Transverse colon (tissue), 4 donors: ENCODE data around the gene PTGER1. TPM values are rescaled to one million over a fixed set of nuclear protein-coding genes. Genes with fewer than 3 reads are reported as not detected.
"Not testable (repeated sequence)": the region's sequence is repeated elsewhere in the genome, so short reads cannot be mapped to it uniquely, and the experiment has no call there.

Experiments
- DNase-seq: peaks from one replicate; pipeline ENCODE4 v3.0.0-alpha.2; 2019
- H3K27ac ChIP-seq, 4 donors: fragments of 200-600 bp; sonication (generic); 2 replicates each; pipeline ENCODE4 v1.5.1; 2016 to 2018; ENCODE audit warnings: inconsistent platforms in 4 of 4
- H3K27me3 ChIP-seq: fragments of 200-600 bp; sonication (generic); 2 replicates; pipeline ENCODE4 v1.5.1; 2017; ENCODE audit warnings: inconsistent platforms
- H3K36me3 ChIP-seq, 4 donors: fragments of 200-600 bp; sonication (generic); 2 replicates each; pipeline ENCODE4 v1.5.1; 2017 to 2019; ENCODE audit warnings: inconsistent platforms in 4 of 4
- H3K4me1 ChIP-seq, 4 donors: fragments of 200-600 bp; sonication (generic); 2 replicates each; pipeline ENCODE4 v1.5.1; 2017 to 2020; ENCODE audit warnings: inconsistent platforms in 4 of 4
- H3K4me3 ChIP-seq, 4 donors: fragments of 200-600 bp; sonication (generic); 1 replicate in 1 of 4; 2 replicates in 3 of 4; pipeline versions ENCODE4 v1.5.1 to v1.6.1; 2017 to 2019; ENCODE audit warnings: inconsistent platforms in 4 of 4
- H3K9me3 ChIP-seq, 2 donors: fragments of 200-600 bp; sonication (generic); 2 replicates each; pipeline ENCODE4 v1.5.1; 2017 to 2019; ENCODE audit warnings: inconsistent platforms in 2 of 2
- EP300 ChIP-seq: sonication (generic); formaldehyde crosslinking; IDR thresholded peaks from one replicate; pipeline ENCODE4 v1.6.1; 2017; ENCODE audit warnings: antibody characterized with exemption, low read depth
- POLR2A ChIP-seq: fragments of 450-650 bp; IDR thresholded peaks from one replicate; pipeline ENCODE4 v1.6.1; 2016; ENCODE audit warnings: antibody characterized with exemption, mild to moderate bottlenecking, moderate library complexity
- POLR2AphosphoS5 ChIP-seq, 3 donors: sonication (generic); formaldehyde crosslinking; IDR thresholded peaks; one replicate each; pipeline ENCODE4 v1.6.1; 2016; ENCODE audit warnings: antibody characterized with exemption in 3 of 3
- WGBS, 2 donors: methylation state at CpG; one replicate each; pipeline ENCODE4 v1.1.5; 2018; ENCODE audit warnings: low coverage in 1 of 2; 5-methylcytosine and 5-hydroxymethylcytosine counted together
- in situ Hi-C, 4 donors: fragments of 200-750 bp; cut with MboI; loops; one replicate each; pipeline versions ENCODE4 v1.15.0 to v1.15.1; 2017; ENCODE audit warnings: low sequenced_read_pairs in 3 of 4, low pct_ligation_motif_present in 1 of 4, low pct_unique_long_range_greater_than_20kb in 1 of 4
- intact Hi-C: fragments of 100-400 bp; cut with DNase I; formaldehyde crosslinking; loops from one replicate; pipeline ENCODE4 v1.15.1; 2023; ENCODE audit warnings: low total_unique reads
- total RNA-seq, 4 donors: library from RNA; depleted of rRNA; stranded (reverse); fragments of >200 nt; gene quantifications; one replicate each; pipeline ENCODE4 v1.1.0, GENCODE V29; 2016
- TF ChIP-seq, protein P1 (sequence below), 5 experiments: fragments of 200-600 bp in 3 of 5; fragments of 450-650 bp in 2 of 5; sonication (generic) in 3 of 5; IDR thresholded peaks; 1 replicate in 2 of 5; 2 replicates in 3 of 5; pipeline ENCODE4 v1.5.1; 2016 to 2017; ENCODE audit warnings: antibody characterized with exemption in 5 of 5, inconsistent platforms in 3 of 5, mild to moderate bottlenecking in 2 of 5, moderate library complexity in 1 of 5

Gene PTGER1
- total RNA-seq, 4 donors from 2014 or later = 1.1 to 1.2 TPM; not detected in 2

GRCh38 chr19:14507704-14508542 lies 32.8 kb upstream of the PTGER1 start:
- H3K4me3 ChIP-seq = no peak overlapping the region
- in situ Hi-C loops (no loop called here), intact Hi-C loops (no loop called here)
- H3K36me3 ChIP-seq = no peaks in the 10 kb centered on the region
- H3K4me1 ChIP-seq = peaks cover 3 to 39% (median 21%) of the 10 kb centered on the region in 4 donors
- no peaks in the 10 kb centered on the region for H3K9me3 ChIP-seq
- H3K27ac ChIP-seq = no peak overlapping the region
- no peaks in the 10 kb centered on the region for H3K27me3 ChIP-seq
- DNase-seq = no peak
- WGBS, 2 donors = 63 to 67% methylated on average over 5 to 12 of the region's 12 CpGs
- TF ChIP-seq, protein P1, sequence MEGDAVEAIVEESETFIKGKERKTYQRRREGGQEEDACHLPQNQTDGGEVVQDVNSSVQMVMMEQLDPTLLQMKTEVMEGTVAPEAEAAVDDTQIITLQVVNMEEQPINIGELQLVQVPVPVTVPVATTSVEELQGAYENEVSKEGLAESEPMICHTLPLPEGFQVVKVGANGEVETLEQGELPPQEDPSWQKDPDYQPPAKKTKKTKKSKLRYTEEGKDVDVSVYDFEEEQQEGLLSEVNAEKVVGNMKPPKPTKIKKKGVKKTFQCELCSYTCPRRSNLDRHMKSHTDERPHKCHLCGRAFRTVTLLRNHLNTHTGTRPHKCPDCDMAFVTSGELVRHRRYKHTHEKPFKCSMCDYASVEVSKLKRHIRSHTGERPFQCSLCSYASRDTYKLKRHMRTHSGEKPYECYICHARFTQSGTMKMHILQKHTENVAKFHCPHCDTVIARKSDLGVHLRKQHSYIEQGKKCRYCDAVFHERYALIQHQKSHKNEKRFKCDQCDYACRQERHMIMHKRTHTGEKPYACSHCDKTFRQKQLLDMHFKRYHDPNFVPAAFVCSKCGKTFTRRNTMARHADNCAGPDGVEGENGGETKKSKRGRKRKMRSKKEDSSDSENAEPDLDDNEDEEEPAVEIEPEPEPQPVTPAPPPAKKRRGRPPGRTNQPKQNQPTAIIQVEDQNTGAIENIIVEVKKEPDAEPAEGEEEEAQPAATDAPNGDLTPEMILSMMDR (IDR thresholded peaks at IDR 0.05) = no peak
- no peak for TF ChIP-seq POLR2A

DNA sequence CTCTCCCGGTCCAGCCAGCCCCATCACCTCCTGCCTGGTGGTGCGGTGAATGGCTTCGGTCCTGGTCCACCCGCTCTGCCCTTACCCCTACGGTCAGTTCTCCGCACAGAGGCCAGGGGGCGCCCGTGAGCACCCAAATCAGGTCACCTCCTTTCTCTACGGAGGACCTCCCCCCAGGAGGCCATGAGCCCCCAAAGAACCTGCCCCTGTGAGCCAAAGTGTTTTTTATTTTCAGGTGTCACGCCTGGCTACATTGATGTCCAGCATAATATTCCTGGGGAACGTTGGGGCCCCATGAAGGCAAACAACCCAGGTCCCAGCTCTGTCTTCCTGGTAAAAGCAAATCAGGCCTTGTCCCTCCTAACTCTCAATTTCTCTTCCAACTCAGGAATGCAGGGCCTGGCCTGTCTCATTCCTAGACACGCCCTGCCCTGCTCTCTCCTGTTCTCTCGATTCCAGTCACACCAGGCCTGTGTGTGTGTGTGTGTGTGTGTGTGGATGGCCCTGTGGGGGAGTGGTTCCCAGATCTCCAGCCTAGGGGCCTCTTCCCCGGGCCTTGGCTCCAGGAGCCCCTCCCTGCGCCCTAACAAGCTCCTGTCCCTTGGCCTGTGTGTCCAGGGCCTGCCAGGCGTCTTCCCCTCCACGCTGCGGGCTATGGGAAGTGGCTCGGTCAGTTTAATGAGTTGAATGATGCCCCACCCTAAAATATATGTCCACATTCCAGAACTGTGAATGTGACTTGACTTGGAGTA lies 30.5 kb upstream of the PTGER1 start:
- Histone ChIP-seq H3K27ac (peak overlapping the region; percentile 75 to 87 (median 82)), H3K4me1 (peaks cover 3 to 29% (median 14%) of the 10 kb centered on the region in 4 donors), H3K27me3 (no peaks in the 10 kb centered on the region), H3K4me3 (no peak overlapping the region), H3K9me3 (no peaks in the 10 kb centered on the region), H3K36me3 (no peaks in the 10 kb centered on the region)
- peak in 1 of 3 donors; percentile 31 for TF ChIP-seq POLR2AphosphoS5 (IDR thresholded peaks at IDR 0.05)
- TF ChIP-seq POLR2A = peak; percentile 21
- no peak for TF ChIP-seq EP300
- TF ChIP-seq, protein P1 (IDR thresholded peaks at IDR 0.05) = peak; percentile 66 to 89 (median 74)
- DNase-seq = peak; percentile 79
- in situ Hi-C loops (no loop called here), intact Hi-C loops (no loop called here)
- WGBS, 2 donors = 31 to 42% methylated on average over 5 to 19 of the region's 19 CpGs

- DNase-seq, H3K27me3 ChIP-seq, intact Hi-C loops, H3K4me3 ChIP-seq, in situ Hi-C loops, H3K36me3 ChIP-seq, H3K9me3 ChIP-seq: not testable (repeated sequence)
- Histone ChIP-seq H3K27ac (peak overlapping the region in 3 of 4 donors; percentile 75 to 87 (median 87)), H3K4me1 (peaks cover 3 to 22% (median 12%) of the 10 kb centered on the region in 4 donors)
- WGBS, 2 donors = 82% methylated on average over 8 of the region's 8 CpGs; no CpG with 5 or more reads in 1 of the 2 donors
Measured at GRCh38 chr19:14504575-14504974, 29.4 kb upstream of the PTGER1 start.

DNA sequence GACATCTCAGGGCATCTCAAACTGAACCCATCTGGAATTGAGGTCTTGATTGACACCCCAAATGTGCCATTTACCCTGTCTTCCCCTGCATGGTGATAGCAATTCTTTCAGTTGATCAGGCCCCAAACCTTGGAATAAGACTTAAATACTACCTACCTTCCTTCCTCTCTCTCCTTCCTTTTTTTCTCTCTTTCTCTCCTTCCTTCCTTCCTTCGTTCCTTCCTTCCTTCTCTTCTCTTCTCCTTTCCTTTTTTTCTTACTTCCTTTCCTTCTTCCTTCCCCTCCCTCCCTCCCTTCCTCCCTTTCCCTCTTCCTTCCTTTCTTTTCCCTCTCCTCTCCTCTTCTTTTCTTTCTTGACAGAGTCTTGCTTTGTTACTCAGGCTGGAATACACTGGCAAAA lies 28.1 kb upstream of the PTGER1 start:
- in situ Hi-C loops = no loop called here
- intact Hi-C loops = no loop called here
- Histone ChIP-seq H3K27me3 (no peaks in the 10 kb centered on the region), H3K36me3 (no peaks in the 10 kb centered on the region), H3K27ac (no peak overlapping the region), H3K4me3 (no peak overlapping the region), H3K9me3 (no peaks in the 10 kb centered on the region), H3K4me1 (peaks cover 3 to 21% (median 13%) of the 10 kb centered on the region in 4 donors)
- whole genome bisulfite sequencing, 2 donors = 70 to 86% methylated on average over 1 of the region's 1 CpG
- DNase-seq = no peak
- no peak for TF ChIP-seq EP300
- TF ChIP-seq POLR2AphosphoS5 (IDR thresholded peaks at IDR 0.05) = no peak
- TF ChIP-seq POLR2A = no peak
- TF ChIP-seq, protein P1 (IDR thresholded peaks at IDR 0.05) = no peak
